Measurements from ENCODE around the gene ENTR1. TPM values are rescaled to one million over a fixed set of nuclear protein-coding genes. Genes with fewer than 3 reads are reported as not detected.

The ENTR1 gene
- total and polyA plus RNA-seq, 2 of the 13 experiments (the other 11 are each of a cell fraction or from before 2014, with no cell fraction given), result 70.1 to 76.4 TPM

DNA sequence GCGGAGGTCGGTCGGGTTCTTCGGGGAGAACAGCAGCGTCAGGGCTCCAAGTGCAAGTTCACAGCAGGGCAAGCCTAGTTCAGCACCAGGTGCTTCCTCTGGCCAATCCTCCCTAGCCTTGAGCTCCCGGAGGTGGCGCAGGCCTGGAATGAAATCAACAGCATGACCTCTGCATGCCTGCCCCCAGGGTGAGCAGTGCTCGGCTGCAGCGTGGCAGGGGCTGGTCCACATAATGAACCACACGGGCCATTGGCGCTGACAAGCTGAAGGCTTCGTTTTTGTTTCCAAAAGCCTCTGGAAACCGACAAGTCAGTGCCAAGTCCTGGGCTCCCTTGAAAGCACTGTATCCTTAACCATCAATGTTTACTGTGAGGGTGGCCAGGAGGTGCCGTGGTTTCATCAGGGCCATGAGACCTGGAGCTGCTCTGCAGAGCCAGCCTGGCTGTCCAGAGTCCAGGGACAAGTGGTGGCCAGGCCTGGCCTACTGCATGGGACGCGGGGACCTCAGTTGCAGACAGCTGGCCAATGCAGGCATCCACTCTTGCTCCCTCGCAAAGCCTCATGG is 31.3 kb upstream of the ENTR1 start (continued):
- TF ChIP-seq ZNF407 (CRISPR knock-in tag; IDR thresholded peaks at IDR 0.05; ENCODE audit: not compliant biosample characterization) (peak; percentile 38), ESRRA (CRISPR knock-in tag; IDR thresholded peaks at IDR 0.05; ENCODE audit: low read depth) (no peak), YEATS2 (CRISPR knock-in tag; IDR thresholded peaks at IDR 0.05; ENCODE audit: borderline replicate concordance) (peak; percentile 19; the same call in 1 of the 2 replicates), NCOA1 (CRISPR knock-in tag; IDR thresholded peaks at IDR 0.05) (no peak), ZNF639 (CRISPR knock-in tag; conservative IDR thresholded peaks at IDR 0.05) (no peak), ZFY (CRISPR knock-in tag; IDR thresholded peaks at IDR 0.05) (peak; percentile 47; the same call in 1 of the 2 replicates), RFX1 (IDR thresholded peaks at IDR 0.05) (no peak), AHR (CRISPR knock-in tag; IDR thresholded peaks at IDR 0.05) (no peak), POLR2A (IDR thresholded peaks at IDR 0.05; ENCODE audit: insufficient read depth in 1 of 2, low read depth in 2 of 2, low read length in 2 of 2) (no peak), ATF7 (IDR thresholded peaks at IDR 0.05) (no peak), ATF7 (CRISPR knock-in tag; IDR thresholded peaks at IDR 0.05) (no peak), ZNF143 (CRISPR knock-in tag; IDR thresholded peaks at IDR 0.05) (no peak), ZNF350 (CRISPR knock-in tag; IDR thresholded peaks at IDR 0.05; ENCODE audit: borderline replicate concordance, low read depth) (no peak), NFKBIZ (CRISPR knock-in tag; IDR thresholded peaks at IDR 0.05) (no peak)
- TF ChIP-seq, protein P1, sequence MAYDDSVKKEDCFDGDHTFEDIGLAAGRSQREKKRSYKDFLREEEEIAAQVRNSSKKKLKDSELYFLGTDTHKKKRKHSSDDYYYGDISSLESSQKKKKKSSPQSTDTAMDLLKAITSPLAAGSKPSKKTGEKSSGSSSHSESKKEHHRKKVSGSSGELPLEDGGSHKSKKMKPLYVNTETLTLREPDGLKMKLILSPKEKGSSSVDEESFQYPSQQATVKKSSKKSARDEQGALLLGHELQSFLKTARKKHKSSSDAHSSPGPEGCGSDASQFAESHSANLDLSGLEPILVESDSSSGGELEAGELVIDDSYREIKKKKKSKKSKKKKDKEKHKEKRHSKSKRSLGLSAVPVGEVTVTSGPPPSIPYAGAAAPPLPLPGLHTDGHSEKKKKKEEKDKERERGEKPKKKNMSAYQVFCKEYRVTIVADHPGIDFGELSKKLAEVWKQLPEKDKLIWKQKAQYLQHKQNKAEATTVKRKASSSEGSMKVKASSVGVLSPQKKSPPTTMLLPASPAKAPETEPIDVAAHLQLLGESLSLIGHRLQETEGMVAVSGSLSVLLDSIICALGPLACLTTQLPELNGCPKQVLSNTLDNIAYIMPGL (CRISPR knock-in tag; IDR thresholded peaks at IDR 0.05; ENCODE audit: borderline replicate concordance in 1 of 2, low read depth in 1 of 2), result peak in 1 of 2 experiments; percentile 36; a peak in 1 of 4 replicates

Data from HepG2 (cell line).